CD4-positive, alpha-beta T cell treated with Interleukin-4 for 4 hours (primary cell): ENCODE results near the gene LGI1.
A peak's percentile ranks its signal among the peaks of the same experiment; 100 is the strongest.
"Not testable (repeated sequence)": the region's sequence is repeated elsewhere in the genome, so short reads cannot be mapped to it uniquely, and the experiment has no call there.

Experiments
- DNase-seq: peaks from one replicate; pipeline ENCODE4 v3.0.0-alpha.2; 2020

The LGI1 gene

DNA sequence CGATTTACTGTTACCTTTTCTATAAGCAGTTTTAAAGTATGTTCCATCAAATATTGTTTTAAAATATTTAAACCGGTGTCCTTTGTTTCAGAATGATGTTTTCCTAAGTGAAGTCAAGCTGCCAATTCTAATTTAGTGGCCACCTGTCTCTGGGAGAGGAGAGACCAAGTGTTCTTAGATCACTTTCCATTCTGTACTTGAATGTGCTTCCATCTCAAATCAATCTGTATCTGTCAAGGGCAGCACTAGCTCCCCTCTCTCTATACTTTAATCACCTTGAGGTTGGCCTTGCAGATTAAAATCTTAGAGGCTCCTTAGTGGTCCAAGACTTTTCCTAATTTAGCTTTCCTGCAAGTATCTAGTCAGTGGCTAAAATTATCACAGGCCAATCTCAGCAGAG lies 49.6 kb downstream of the LGI1 start:
- DNase-seq: no peak

DNA sequence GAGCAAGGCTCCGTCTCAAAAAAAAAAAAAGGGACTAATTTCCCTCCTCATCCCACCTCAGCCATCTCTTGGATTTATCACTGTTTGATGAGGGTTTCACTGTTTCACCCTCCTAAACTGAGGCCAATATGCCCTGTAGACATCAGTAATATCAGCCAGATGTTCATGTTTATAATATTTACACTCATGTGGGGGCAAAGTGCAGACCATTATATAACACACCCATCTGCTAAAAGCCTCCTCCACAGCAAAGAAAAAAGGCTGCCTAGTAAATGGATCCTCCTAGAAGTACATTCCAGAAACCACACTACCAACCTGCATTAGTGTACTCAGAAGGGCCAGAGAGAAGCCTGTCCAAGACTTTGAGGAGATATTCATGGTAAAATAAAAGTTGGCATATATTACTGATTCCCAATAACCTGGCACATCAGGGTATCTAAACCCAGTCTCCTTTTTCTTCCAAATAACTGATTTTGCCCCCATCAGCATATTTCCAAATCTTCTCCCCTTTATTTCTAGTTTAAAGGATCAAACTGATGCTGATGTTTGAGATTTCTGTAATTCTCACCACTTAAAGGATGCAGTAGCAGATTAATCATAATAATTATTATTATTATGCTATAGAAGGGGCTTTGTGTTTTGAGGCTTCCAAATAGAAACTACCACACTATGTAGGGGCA lies 55.1 kb downstream of the LGI1 start:
- DNase-seq: no peak

- peak; percentile 18 for DNase-seq
These were observed 56.0 kb downstream of the LGI1 start for GRCh38 chr10:93813507-93814465.

DNA sequence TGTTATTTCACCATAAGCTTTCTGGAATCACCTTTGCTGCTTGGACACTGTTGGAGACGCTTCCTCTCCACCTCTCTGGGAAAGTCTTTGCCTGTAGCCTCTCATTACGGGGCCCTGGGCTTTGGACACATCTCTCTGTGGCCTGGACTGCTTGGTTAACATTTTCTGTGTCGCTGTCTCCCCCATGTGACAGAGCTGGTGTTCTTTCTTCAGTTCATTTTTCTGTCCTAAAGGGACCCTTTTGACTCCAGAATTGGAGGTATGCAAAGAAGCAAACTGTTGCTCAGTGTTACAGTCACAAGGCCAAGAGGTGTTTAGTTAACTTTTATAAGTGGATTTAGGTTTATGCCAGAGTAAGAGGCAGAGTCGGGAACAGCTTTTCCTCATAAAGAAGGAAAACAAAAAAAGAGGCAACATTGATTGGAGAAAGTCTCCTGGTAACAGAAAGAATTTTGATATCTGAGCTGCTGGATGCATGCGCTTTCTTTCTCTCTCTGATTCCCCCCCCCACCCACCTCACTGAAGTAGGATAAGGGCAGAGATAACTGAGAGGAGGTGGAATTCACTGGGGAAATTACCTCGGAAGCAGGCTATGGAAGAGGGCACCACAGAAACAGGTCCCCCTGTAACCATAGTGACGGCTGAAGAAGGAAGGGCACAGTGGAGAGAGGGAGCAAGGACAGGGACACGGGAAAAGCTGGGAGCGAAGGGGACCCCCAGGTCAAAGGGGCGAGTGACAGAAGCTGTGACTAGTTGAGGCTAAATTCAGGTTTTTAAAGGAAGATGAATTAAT lies 57.8 kb downstream of the LGI1 start:
- DNase-seq: no peak

- peak; percentile 4 for DNase-seq
These were observed 58.5 kb downstream of the LGI1 start for GRCh38 chr10:93816123-93816747.

DNA sequence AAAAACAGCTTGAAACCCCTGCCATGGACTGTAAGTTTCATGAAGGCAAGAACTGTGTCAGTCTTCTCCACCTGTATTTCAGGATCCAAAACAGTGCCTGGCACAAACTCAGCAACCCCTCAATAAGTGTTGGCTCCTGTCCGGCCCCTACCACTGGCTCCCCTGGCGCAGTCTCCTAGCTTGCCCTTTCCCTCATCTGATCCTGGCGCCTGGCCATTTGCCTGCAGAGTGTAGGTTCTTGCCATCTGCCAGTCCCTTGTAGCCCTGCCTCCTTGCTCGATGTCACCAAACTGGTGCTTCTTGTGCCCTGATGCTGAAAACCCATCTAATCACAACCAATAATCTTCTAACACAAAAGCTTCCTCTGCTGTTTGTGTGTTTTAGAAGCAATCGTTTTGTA lies 60.4 kb downstream of the LGI1 start:
- DNase-seq: no peak

DNA sequence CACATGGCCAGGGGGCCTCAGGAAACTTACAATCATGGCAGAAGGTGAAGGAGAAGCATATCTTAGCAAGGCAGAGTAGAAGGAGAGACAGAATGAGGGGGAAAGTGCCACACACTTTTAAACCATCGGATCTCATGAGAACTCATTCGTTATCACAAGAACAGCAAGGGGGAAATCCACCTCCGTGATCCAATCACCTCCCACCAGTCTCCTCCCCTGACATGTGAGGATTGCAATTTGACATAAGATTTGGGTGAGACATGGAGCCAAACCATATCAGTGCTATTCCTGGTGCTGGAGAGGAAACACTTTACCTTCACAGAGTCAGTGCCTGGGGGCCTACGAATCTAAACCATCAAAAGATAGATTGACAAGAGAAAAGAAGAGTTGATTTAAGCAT lies 61.8 kb downstream of the LGI1 start:
- DNase-seq: no peak

DNA sequence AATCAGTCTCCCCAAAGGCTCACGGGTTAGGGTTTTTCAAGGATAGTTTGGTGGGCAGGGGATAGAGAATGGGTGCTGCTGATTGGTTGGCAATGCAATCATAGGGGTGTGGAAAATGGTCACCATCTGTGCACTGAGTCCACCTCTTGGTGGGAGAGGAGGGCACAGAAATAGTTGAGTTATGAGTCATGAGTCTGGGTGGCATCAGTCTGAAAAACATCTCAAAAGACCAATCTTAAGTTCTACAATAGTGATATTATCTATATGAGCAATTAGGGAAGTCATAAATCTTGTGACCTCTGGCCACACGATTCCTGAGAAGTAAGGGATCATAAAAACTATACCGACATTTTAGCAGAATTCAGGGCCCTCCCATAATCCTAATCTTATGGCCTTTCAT lies 62.7 kb downstream of the LGI1 start:
- DNase-seq: no peak

DNA sequence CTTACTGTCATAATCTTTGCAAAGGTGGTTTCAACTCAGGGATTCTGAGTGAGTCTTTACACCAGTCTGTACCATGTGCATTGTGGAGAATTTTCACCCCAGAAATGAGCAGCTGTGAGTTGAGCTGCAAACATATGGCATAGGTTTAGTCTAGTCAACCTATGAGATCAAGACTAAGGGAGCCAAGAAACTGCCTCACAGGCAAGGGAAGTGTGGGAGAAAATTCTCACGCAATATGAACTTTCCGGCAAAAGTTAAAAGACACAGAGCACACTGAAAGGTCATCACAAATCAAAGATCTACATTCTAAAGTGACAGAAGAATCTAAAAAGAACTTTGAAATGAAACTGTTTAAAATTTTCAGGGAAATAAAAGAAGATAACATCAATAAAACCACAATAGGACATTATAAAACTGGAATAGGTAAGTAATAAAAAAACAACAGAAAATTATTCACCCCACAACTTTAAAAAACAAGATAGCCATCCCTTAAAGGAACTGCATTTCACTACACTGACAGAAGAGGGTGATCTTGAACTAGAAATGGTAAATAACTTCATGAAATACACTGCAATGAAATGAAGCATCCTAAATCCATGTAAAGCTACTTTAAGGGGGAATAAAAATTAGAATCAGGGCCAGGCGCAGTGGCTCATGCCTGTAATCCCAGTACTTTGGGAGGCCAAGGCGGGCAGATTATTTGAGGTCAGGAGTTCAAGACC lies 63.5 kb downstream of the LGI1 start:
- no peak for DNase-seq

DNA sequence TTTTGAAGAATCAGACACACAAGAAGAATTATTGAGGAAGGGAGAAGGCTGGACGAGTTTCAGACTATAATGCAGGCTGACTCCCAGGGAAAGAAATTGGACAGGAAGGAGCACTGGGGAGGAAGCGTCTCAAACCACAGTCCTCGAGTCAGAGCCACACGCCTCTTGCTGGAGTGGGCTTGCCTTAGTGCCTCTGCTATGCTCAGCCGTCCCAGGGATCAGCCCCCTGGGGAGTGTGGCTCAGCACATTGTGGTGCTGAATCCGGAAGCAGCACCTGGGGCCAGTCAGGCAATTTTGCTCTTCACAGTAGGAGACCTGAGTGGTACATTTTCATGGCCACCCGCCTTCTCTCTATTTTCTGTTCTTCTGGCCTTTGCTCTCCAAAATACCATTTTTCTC lies 68.6 kb downstream of the LGI1 start:
- DNase-seq: no peak

DNA sequence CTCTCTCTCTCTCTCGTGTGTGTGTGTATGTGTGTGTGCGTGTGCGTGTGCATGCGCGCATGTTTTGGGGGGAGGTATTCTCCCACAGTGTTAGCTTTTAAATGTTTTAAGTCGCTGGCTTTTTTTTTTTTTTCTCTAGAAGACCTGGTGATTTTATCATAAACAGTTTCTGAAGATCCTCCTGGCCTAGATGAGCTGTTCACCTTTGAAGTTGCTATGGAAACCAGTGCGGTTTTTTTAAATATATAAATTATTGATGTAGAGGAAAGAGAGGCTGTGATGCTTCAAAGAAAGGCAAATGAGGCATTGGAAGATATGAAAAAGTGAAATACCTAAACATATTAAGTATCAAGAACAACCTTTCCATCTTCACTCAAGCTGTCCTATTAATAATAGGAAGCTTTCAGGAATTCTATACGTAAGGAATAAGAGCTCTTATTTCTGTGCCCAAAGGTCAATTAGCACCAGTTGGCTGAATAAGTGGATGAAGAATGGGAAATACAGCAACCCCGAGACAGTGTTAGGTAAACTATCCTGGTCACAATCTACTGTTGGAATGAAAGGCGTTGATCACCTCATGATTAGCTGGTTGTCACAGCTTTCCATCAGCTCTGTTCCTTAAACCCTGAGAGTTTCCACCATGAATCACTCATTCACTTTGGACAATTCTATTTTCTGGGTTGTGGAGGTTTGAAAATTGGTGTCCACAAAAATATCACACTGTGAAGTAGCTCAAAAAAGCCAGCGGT lies 69.5 kb downstream of the LGI1 start:
- peak; percentile 19 for DNase-seq

DNA sequence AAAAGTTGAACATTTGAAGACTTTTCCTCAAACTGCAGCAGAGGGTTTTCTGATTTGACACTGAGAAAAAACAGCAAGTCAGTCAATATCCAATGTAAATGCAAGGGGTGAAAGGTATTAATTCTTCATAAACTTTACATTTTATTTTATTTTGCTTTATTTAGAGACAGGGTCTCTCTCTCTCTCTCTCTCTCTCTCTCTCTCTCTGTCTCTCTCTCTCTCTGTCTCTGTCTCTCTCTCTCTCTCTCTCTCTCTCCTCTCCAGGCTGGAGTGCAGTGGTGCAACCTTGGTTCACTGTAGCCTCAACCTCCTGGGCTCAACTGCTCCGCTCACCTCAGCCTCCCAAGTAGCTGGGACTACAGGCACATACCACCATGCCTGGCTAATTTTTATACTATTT lies 73.3 kb downstream of the LGI1 start:
- DNase-seq: not testable (repeated sequence)

GRCh38 chr10:93835770-93836169 lies 78.0 kb downstream of the LGI1 start:
- DNase-seq: no peak

DNA sequence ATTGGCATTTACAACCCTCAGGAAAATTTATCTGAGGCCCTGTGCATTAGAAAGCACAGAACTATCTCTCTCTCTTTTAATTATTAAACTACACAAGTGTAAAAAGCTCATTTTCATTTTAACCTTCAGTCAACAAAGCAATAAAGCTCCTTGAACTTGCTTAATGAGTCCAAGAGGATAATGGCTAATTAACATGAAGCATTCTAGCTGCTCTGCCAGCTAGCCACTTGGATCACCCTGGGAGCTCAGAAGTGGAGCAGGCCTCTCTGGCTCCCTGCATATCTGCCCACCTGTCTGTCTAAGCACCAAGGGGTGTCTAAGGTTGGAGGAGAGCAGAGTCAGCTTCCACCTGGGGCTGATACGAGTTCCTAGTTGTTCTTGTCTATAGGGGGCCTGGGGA lies 80.1 kb downstream of the LGI1 start:
- no peak for DNase-seq

GRCh38 chr10:93838278-93838677 lies 80.5 kb downstream of the LGI1 start:
- DNase-seq: no peak

DNA sequence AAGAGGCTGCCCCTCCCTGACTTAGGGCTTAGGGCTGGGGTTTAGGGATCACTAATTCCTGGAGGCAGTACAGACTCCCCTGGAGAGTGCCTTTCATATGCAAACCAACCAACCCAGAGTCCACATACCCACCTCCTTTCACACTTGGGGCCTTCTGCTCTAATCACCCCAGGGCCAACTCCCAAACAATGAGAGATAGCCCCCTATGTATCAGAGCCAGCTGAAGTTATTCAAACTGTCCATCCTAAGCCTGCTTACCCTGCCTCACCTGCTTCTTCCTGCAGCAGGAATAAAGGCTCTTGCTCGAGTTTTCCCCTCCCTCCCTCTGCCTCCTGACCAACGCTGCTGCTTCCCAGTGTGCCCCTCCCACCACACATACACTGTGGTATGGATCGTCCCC lies 84.2 kb downstream of the LGI1 start:
- DNase-seq: no peak

DNA sequence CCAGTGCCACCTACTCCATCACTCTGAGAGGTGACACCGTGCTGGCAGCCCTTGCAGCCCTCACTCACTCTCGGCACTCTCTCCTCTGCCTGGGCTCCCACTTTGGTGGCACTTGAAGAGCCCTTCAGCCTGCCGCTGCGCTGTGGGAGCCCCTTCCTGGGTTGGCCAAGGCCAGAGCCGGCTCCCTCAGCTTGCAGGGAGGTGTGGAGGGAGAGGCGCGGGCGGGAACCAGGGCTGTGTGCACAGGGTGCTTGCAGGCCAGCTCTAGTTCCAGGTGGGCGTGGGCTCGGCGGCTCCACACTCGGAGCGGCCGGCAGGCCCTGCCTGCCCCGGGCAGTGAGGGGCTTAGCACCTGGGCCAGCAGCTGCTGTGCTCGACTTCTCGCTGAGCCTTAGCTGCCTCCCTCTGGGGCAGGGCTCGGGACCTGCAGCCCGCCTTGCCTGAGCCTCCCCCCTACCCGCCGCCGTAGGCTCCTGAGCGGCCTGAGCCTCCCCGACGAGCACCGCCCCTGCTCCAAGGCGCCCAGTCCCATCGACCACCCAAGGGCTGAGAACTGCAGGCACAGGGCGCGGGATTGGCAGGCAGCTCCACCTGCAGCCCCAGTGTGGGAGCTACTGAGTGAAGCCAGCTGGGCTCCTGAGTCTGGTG lies 87.4 kb downstream of the LGI1 start:
- no peak for DNase-seq
